Epithelial cell of prostate (primary cell): ENCODE results near the gene GALNT12.

Source experiments
- DNase-seq: peaks from one replicate; pipeline ENCODE4 v3.0.0-alpha.2; 2011; ENCODE audit warnings: low read depth, low spot score
- H3K27ac ChIP-seq: fragments of 450-650 bp; 2 replicates; pipeline ENCODE4 v1.5.1; 2017; ENCODE audit warnings: mild to moderate bottlenecking

The GALNT12 gene

GRCh38 chr9:98825414-98825813, 17.9 kb downstream of the GALNT12 start:
- H3K27ac ChIP-seq, result no peak overlapping the region
- DNase-seq, result no peak

GRCh38 chr9:98826716-98827115, 19.2 kb downstream of the GALNT12 start:
- DNase-seq, result no peak
- no peak overlapping the region for H3K27ac ChIP-seq

GRCh38 chr9:98829766-98830165, 22.3 kb downstream of the GALNT12 start:
- no peak for DNase-seq
- H3K27ac ChIP-seq, result no peak overlapping the region

GRCh38 chr9:98830554-98830953, 23.1 kb downstream of the GALNT12 start:
- no peak overlapping the region for H3K27ac ChIP-seq
- DNase-seq, result no peak

GRCh38 chr9:98831696-98832095, 24.2 kb downstream of the GALNT12 start:
- no peak overlapping the region for H3K27ac ChIP-seq
- no peak for DNase-seq

GRCh38 chr9:98832768-98833089, 25.3 kb downstream of the GALNT12 start:
- no peak overlapping the region for H3K27ac ChIP-seq

GRCh38 chr9:98833090-98833956, 25.9 kb downstream of the GALNT12 start:
- no peak for DNase-seq
- no peak overlapping the region for H3K27ac ChIP-seq

More at GRCh38 chr9:98832768-98833089, 25.3 kb downstream of the GALNT12 start:
- no peak for DNase-seq

GRCh38 chr9:98834386-98834785, 26.9 kb downstream of the GALNT12 start:
- DNase-seq, result no peak
- no peak overlapping the region for H3K27ac ChIP-seq

- no peak for DNase-seq
- H3K27ac ChIP-seq, result no peak overlapping the region
Measured at GRCh38 chr9:98836206-98836605, 28.7 kb downstream of the GALNT12 start.

GRCh38 chr9:98837516-98837915, 30.0 kb downstream of the GALNT12 start:
- DNase-seq, result no peak
- H3K27ac ChIP-seq, result no peak overlapping the region

- no peak for DNase-seq
- H3K27ac ChIP-seq, result no peak overlapping the region
Measured at GRCh38 chr9:98838155-98838867, 30.8 kb downstream of the GALNT12 start.

- no peak for DNase-seq
Measured at GRCh38 chr9:98838868-98839565, 31.5 kb downstream of the GALNT12 start.

GRCh38 chr9:98839724-98840123, 32.3 kb downstream of the GALNT12 start:
- no peak for DNase-seq
- no peak overlapping the region for H3K27ac ChIP-seq

More at GRCh38 chr9:98838868-98839565, 31.5 kb downstream of the GALNT12 start:
- H3K27ac ChIP-seq, result no peak overlapping the region

- no peak for DNase-seq
- no peak overlapping the region for H3K27ac ChIP-seq
Measured at GRCh38 chr9:98842510-98842909, 35.0 kb downstream of the GALNT12 start.

GRCh38 chr9:98846081-98846480, 38.6 kb downstream of the GALNT12 start:
- no peak for DNase-seq
- no peak overlapping the region for H3K27ac ChIP-seq

- no peak overlapping the region for H3K27ac ChIP-seq
- DNase-seq, result no peak
Measured at GRCh38 chr9:98846879-98847278, 39.4 kb downstream of the GALNT12 start.

GRCh38 chr9:98848450-98849149, 41.1 kb downstream of the GALNT12 start:
- DNase-seq, result peak; percentile 88
- H3K27ac ChIP-seq, result peak overlapping the region; percentile 41

GRCh38 chr9:98849563-98849962, 42.1 kb downstream of the GALNT12 start:
- H3K27ac ChIP-seq, result no peak overlapping the region
- no peak for DNase-seq

- DNase-seq, result no peak
- H3K27ac ChIP-seq, result no peak overlapping the region
Measured at GRCh38 chr9:98850851-98851729, 43.6 kb downstream of the GALNT12 start.
